Activated T-helper 17 cell treated with anti-CD3 and anti-CD28 coated beads, Interleukin-2, amount 50 U/mL, for 72 hours (primary cell): ENCODE data around the gene CLTB. TPM values are rescaled to one million over a fixed set of nuclear protein-coding genes. Genes with fewer than 3 reads are reported as not detected.
"Not testable (repeated sequence)": the region's sequence is repeated elsewhere in the genome, so short reads cannot be mapped to it uniquely, and the experiment has no call there.

Experiments used
- ATAC-seq: fragments of 150-1000 bp; cut with Tn5 transposase; replicated peaks from 2 replicates; pipeline ENCODE4 v1.10.0; 2021; ENCODE audit warnings: mild to moderate bottlenecking, moderate library complexity
- H3K27ac Mint-ChIP-seq: one replicate; pipeline ENCODE4 v1.8.0; 2022; ENCODE audit warnings: mixed read lengths
- H3K27me3 Mint-ChIP-seq: one replicate; pipeline ENCODE4 v1.8.0; 2022; ENCODE audit warnings: mixed read lengths
- H3K36me3 Mint-ChIP-seq: one replicate; pipeline ENCODE4 v1.8.0; 2022; ENCODE audit warnings: low read depth, mild to moderate bottlenecking, mixed read lengths
- H3K4me1 Mint-ChIP-seq: one replicate; pipeline ENCODE4 v1.8.0; 2022; ENCODE audit warnings: mixed read lengths
- H3K4me3 Mint-ChIP-seq: one replicate; pipeline ENCODE4 v1.8.0; 2022; ENCODE audit warnings: mild to moderate bottlenecking, mixed read lengths
- H3K9me3 Mint-ChIP-seq: one replicate; pipeline ENCODE4 v1.8.0; 2022; ENCODE audit warnings: mixed read lengths
- total RNA-seq, 2 donors: library from RNA; stranded (reverse); gene quantifications; one replicate each; pipeline ENCODE4 v1.2.3, GENCODE V29; 2022

CLTB gene, protein sequence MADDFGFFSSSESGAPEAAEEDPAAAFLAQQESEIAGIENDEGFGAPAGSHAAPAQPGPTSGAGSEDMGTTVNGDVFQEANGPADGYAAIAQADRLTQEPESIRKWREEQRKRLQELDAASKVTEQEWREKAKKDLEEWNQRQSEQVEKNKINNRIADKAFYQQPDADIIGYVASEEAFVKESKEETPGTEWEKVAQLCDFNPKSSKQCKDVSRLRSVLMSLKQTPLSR
- total RNA-seq, result 10 to 100 TPM; 22.9 to 56.9 TPM

DNA sequence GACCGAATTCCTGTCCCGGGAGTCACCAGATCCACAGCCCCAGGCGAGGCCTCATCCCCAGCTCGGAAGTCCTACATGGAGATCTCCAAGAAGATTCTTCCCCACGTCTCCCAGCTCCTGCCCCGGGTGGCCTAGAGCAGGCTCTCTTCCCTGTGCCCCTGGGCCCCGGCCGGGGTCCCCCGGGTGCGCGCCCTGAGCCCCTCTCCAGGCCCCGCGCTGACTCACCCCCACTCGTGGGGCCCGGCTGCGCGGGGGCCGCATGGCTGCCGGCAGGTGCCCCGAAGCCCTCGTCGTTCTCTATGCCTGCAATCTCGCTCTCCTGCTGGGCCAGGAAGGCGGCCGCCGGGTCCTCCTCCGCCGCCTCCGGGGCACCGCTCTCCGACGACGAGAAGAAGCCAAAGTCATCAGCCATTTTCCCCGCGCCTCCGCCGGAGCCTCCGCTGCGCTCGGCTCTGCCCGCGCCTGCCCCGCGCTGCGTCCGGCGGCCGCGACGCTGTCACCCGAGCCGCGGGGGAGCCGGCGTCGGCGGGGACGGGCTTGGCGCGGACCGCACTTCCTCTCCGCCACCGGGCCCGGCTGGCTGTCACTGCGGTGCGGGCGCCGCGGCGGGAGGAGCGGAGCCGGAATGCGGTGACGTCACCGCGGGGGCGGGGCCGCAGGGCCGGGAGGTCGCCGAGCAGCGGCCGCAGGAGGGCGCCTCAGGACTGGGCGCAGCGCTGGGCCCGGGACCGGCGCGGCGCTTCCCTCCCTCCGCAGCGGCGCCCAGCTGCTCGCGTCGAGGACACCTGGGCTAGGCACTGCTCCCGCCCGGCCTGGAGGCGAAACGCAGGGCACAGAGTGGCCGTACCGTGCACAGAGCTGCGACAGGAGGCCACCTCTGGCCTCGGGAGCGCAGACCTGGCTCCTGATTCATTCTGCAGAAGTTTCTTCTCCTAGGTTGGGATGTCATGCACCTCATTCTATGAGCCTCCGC, at the start of gene CLTB:
CLTB (minus strand) TSS at position 588 of the 973 bp plus-strand sequence; CDS start at position 412, 176 bp downstream.
- H3K27me3 Mint-ChIP-seq, result no peaks in the 10 kb centered on the region
- peak; percentile 98 for ATAC-seq
- peaks cover 2% of the 10 kb centered on the region for H3K36me3 Mint-ChIP-seq
- H3K9me3 Mint-ChIP-seq, result no peaks in the 10 kb centered on the region
- peaks cover 22% of the 10 kb centered on the region for H3K4me1 Mint-ChIP-seq
- peak within 1 kb of the TSS; percentile 86 for H3K4me3 Mint-ChIP-seq
- H3K27ac Mint-ChIP-seq, result peak within 1 kb of the TSS; percentile 68

DNA sequence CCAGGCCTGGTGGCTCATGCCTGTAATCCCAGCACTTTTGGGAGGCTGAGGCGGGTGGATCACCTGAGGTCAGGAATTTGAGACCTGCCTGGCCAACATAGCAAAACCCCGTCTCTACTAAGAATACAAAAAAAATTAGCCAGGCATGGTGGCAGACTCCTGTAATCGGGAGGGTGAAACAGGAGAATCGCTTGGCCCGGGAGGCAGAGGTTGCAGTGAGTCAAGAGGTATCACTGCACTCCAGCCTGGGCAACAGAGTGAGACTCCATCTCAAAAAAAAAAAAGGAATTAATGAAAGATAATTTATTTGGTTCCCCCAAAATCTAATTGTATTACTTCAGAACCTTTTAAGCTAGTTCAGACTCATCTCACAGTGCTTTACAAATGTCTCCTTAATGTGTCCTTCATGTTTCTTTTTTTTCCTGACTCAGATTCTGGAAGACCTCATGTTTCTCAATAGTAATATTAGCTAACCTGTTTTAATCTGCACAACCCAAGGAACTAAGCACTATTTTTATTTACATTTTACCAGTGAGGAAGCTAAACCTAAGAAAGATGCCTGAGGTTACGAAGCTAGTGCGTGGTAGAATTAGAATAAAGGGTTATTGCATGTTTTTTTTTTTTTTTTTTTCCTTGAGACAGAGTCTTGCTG, 46.9 kb upstream of the CLTB start:
- Mint-ChIP-seq H3K36me3 (peaks cover 46% of the 10 kb centered on the region), H3K9me3 (no peaks in the 10 kb centered on the region), H3K4me1 (peaks cover 17% of the 10 kb centered on the region), H3K27ac (no peak overlapping the region), H3K4me3 (no peak overlapping the region), H3K27me3 (no peaks in the 10 kb centered on the region)
- ATAC-seq, result no peak

DNA sequence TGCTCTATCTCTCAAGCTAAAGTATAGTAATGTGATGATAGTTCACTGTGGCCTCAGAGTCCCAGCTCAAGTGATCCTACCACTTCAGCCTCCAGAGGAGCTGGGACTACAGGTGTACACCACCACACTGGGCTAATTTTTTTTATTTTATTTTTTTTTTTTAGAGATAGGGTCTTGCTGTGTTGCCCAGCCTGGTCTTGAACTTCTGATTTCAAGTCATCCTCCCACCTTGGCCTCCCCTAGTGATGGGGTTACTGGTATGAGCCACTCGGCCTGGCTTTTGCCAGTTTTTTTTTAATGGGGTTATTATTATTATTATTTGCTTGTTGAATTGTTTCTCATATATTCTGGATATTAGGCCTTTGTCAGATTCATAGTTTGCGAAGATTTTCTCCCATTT, 45.0 kb upstream of the CLTB start:
- peaks cover 12% of the 10 kb centered on the region for H3K4me1 Mint-ChIP-seq
- H3K36me3 Mint-ChIP-seq, result peaks cover 36% of the 10 kb centered on the region
- H3K4me3 Mint-ChIP-seq, result no peak overlapping the region
- no peaks in the 10 kb centered on the region for H3K9me3 Mint-ChIP-seq
- no peaks in the 10 kb centered on the region for H3K27me3 Mint-ChIP-seq
- H3K27ac Mint-ChIP-seq, result no peak overlapping the region
- ATAC-seq, result no peak

DNA sequence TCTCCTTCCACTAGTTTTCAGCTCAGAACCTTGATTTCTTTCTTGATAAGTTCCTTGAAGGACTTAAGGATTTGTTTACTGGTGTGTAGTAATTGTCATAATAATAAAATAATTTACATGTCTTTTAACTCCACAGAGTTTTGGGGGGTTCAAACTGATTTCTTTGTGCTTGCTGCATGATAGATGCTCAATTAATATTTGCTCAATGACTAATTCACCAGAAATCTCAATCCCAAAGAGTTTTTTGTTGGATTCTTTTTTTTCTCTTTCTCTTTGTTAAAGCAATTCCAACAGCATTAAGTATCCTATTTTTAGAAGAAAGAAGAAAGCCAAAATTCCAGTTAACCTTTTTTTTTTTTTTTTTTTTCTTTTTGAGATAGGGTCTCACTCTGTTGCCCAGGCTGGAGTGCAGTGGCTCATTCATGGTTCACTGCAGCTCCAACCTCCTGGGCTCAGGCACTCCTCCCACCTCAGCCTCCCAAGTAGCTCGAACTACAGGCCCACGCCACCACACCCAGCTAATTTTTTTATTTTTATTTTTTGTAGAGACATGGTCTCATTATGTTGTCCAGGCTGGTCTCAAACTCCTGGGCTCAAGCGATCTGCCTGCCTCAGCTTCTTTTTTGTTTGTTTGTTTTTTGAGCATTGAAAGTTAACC, 42.7 kb upstream of the CLTB start:
- no peak overlapping the region for H3K4me3 Mint-ChIP-seq
- H3K4me1 Mint-ChIP-seq, result peaks cover 17% of the 10 kb centered on the region
- H3K36me3 Mint-ChIP-seq, result peaks cover 24% of the 10 kb centered on the region
- no peak for ATAC-seq
- H3K27ac Mint-ChIP-seq, result peak overlapping the region; percentile 40
- H3K9me3 Mint-ChIP-seq, result no peaks in the 10 kb centered on the region
- H3K27me3 Mint-ChIP-seq, result no peaks in the 10 kb centered on the region

DNA sequence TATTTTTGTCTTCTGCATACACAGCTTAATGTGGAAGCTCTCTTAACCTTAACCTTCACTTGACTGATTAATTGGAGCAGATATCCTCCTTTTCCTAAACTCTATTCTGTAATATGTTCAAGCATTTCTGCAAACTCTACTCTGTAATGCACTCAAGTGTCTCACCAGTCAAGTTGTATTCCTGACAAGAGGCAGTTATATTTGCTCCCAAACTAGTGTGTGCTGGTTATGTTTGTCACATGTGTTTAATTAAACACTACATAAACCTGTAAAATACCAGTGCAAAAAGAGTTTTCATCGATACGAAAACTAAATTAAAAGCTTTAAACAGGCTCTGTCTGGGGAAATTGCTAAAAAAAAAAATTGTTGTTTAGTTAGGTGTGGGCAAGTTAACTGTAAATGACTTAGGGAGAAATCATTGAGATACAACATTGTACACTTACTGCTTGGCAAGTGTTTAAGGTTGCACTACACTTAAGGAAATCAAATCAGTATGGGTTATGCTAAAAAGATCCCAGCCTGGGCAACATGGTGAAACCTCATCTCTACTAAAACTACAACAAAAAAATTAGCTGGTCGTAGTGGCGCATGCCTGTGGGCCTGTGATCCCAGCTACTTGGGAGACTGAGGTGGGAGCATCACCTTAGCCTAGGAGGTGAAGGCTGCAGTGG, 38.5 kb upstream of the CLTB start:
- peaks cover 19% of the 10 kb centered on the region for H3K4me1 Mint-ChIP-seq
- ATAC-seq, result no peak
- H3K36me3 Mint-ChIP-seq, result peaks cover 42% of the 10 kb centered on the region
- no peaks in the 10 kb centered on the region for H3K9me3 Mint-ChIP-seq
- H3K27me3 Mint-ChIP-seq, result no peaks in the 10 kb centered on the region
- no peak overlapping the region for H3K4me3 Mint-ChIP-seq
- H3K27ac Mint-ChIP-seq, result no peak overlapping the region

DNA sequence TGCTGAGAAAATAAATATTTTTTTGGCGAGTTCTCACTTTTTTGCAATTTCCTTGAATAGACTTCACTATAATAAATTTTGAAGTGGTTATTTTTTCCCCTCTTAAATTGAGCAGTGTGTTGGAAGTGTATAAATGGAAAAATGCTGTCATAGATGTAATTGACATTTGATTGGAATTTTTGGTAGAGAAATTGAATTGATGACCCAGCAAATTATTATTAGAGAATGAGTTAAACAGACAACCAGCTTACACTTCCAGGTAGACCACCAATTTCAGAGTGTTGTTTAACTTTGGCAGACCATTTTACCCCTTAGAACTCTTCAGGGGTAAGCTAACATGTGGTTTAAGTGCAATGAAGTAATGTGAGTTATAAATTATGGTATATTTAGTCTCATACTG, 33.7 kb upstream of the CLTB start:
- H3K9me3 Mint-ChIP-seq, result no peaks in the 10 kb centered on the region
- peaks cover 13% of the 10 kb centered on the region for H3K4me1 Mint-ChIP-seq
- no peak overlapping the region for H3K27ac Mint-ChIP-seq
- H3K4me3 Mint-ChIP-seq, result no peak overlapping the region
- no peaks in the 10 kb centered on the region for H3K27me3 Mint-ChIP-seq
- peaks cover 50% of the 10 kb centered on the region for H3K36me3 Mint-ChIP-seq
- no peak for ATAC-seq

DNA sequence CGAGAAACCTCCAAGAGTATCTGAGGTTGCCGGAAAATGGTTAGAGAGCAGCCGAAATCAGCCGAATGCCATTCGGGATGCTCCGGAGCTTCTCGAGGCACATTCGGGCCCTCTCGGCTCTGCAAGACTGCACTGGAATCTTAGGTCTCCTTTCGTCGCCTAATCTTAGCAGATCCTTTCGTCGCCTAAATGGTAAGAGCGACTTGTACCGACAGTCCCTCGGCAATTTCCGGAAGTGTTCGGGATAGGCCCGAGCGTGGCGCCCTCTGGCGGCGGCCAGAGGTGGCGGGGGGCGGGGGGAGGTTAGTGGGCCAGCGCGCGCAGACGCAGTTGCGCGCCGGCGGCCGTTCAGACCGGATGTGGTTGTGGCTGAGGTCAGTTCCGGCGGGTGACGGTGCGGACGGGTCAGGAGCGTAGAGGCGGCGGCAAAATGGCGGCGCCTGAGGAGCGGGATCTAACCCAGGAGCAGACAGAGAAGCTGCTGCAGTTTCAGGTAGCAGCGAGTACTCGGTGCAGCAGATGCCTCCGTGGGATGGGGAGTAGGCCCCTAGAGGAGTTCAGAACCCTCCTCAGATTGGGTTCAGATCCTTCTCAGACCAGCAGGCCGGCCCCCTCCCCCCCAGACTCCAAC, 31.8 kb upstream of the CLTB start, which contains the start of gene FAF2:
FAF2 (plus strand) TSS at position 408 of the 631 bp plus-strand sequence; CDS start at position 431, 23 bp downstream.
- Mint-ChIP-seq H3K27ac (peak within 1 kb of the TSS; percentile 92), H3K27me3 (no peaks in the 10 kb centered on the region), H3K4me1 (peaks cover 9% of the 10 kb centered on the region), H3K36me3 (peaks cover 33% of the 10 kb centered on the region), H3K4me3 (peak within 1 kb of the TSS; percentile 89), H3K9me3 (no peaks in the 10 kb centered on the region)
- peak; percentile 96 for ATAC-seq

DNA sequence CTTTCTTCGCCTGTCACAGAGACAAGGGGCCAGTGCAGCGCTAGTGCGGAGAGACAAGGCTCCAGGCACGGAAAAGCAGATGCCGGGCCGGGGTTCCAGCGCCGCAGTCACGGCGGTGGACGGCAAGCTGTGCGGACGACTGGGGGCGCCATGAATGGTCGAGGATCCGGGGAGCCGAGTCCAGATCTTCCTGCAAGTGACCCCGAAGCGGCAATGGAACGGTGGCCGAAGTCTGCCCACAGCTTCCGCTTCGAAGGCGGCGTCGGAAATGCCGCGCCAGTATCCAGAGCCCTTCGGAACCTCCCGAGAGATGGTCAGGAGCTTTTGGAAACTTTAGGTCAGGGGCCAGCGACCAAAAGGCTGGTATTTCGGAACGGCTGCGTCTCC, 31.2 kb upstream of the CLTB start:
- Mint-ChIP-seq H3K27ac (peak overlapping the region; percentile 92), H3K36me3 (peaks cover 28% of the 10 kb centered on the region), H3K27me3 (no peaks in the 10 kb centered on the region), H3K9me3 (no peaks in the 10 kb centered on the region), H3K4me3 (peak overlapping the region; percentile 89), H3K4me1 (peaks cover 9% of the 10 kb centered on the region)
- peak; percentile 12 for ATAC-seq

DNA sequence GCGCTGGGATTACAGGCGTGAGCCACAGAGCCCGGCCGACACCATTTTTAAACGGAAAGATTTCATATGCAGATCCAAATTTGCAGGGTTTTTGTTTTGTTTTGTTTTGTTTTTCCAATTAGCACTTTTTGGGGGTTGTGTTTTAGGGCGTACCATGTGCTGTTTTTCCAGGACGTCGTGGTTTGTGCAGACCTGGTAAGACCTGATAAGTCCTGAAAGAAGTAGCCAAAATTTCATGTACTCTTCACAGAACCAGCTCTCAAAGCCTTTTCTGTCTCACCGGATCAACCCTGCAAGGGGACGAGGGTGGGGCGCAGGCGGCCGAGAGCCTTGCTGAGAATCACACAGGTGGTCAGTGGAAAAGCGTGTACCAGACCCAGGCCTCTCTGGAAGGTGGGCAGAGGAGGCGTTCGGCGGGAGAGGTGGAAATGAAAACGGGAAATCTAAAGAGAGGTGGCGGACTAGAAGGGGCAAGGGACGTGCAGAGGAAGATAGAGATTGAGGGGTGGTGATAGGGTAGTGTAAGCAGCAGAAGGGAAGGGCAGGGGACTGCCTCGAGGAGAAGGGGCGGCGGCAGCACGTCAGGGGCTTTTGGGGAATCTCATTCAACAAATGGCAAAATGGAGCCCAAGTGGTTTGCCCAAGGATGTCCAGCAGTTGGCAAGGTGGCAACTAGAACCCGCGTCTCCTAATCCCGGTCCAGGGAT, 30.7 kb upstream of the CLTB start:
- H3K4me1 Mint-ChIP-seq, result peaks cover 4% of the 10 kb centered on the region
- ATAC-seq, result no peak
- H3K27ac Mint-ChIP-seq, result peak overlapping the region; percentile 92
- H3K4me3 Mint-ChIP-seq, result peak overlapping the region; percentile 89
- H3K9me3 Mint-ChIP-seq, result no peaks in the 10 kb centered on the region
- peaks cover 23% of the 10 kb centered on the region for H3K36me3 Mint-ChIP-seq
- H3K27me3 Mint-ChIP-seq, result no peaks in the 10 kb centered on the region

DNA sequence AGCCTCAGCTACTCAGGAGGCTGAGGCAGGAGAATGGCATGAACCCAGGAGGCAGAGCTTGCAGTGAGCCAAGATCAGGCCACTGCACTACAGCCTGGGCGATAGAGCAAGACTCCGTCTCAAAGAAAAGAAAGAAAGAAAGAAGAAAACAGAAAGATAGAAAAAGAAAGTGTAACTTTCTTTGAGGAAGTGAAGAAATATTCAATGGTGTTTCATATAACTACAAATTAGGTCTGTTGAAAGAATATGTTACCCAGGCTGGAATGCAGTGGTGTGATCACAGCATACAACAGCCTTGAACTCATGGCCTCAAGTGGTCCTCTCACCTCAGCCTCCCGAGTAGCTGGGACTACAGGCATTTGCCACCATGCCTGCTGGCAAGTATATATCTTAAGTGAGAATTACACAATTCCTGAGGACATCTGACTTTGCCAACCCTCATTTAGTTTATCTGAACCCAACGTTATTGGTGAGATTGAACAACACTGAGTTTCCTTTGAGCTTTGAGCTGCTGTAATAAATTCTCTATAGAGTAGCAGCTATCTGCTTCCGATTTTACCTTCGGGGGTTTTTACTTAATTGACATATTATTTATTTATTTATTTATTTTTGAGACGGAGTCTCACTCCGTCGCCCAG, 29.8 kb upstream of the CLTB start:
- peak overlapping the region; percentile 89 for H3K4me3 Mint-ChIP-seq
- H3K9me3 Mint-ChIP-seq, result no peaks in the 10 kb centered on the region
- no peak for ATAC-seq

DNA sequence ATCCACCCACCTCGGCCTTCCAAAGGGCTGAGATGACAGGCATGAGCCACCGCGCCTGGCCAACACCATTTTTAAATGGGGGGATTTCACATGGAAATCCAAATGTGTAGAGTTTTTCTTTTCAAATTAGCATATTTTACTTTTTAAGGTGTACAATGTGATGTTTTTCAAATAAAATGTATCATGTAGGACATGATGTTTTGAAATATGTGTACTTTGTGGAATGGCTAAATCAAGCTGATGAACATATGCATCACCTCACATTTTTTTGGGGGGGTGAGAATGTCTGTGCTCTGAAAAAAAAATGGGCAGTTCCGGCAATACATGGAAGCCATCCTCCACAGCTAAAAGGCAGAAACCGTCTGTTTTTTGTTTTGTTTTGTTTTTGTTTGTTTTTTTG, 28.4 kb upstream of the CLTB start:
- Mint-ChIP-seq H3K27ac (no peak overlapping the region), H3K4me1 (peaks cover 4% of the 10 kb centered on the region), H3K4me3 (no peak overlapping the region), H3K27me3 (peaks cover 4% of the 10 kb centered on the region), H3K36me3 (peaks cover 14% of the 10 kb centered on the region), H3K9me3 (no peaks in the 10 kb centered on the region)
- no peak for ATAC-seq

More for the DNA sequence above, 29.8 kb upstream of the CLTB start:
- Mint-ChIP-seq H3K4me1 (peaks cover 4% of the 10 kb centered on the region), H3K36me3 (peaks cover 23% of the 10 kb centered on the region), H3K27me3 (no peaks in the 10 kb centered on the region), H3K27ac (no peak overlapping the region)

DNA sequence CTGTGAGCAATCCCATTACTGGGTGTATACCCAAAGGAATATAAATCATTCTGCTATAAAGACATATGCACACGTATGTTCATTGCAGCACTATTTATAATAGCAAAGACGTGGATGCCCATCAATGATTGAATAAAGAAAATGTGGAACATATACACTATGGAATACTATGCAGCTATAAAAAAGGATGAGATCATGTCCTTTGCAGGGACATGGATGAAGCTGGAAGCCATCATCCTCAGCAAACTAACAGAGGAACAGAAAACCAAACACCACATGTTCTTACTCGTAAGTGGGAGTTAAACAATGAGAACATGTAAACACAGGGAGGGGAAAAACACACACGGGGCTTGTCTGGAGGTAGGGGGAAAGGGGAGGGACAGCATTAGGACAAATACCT, 26.6 kb upstream of the CLTB start:
- H3K27me3 Mint-ChIP-seq, H3K36me3 Mint-ChIP-seq, H3K4me3 Mint-ChIP-seq, H3K27ac Mint-ChIP-seq, H3K4me1 Mint-ChIP-seq, ATAC-seq, H3K9me3 Mint-ChIP-seq: not testable (repeated sequence)
